Thyroid gland (tissue), 4 donors: ENCODE data around the gene VPS33A.

Experiments used
- POLR2A ChIP-seq, 2 donors: fragments of 450-650 bp; IDR thresholded peaks; one replicate each; pipeline ENCODE4 v1.6.1; 2017; ENCODE audit warnings: antibody characterized with exemption in 2 of 2, mild to moderate bottlenecking in 2 of 2, moderate library complexity in 1 of 2
- TF ChIP-seq, protein P1 (sequence below), 6 experiments: fragments of 200-600 bp in 3 of 6; fragments of 450-650 bp in 3 of 6; sonication (generic) in 3 of 6; IDR thresholded peaks; one replicate each; pipeline ENCODE4 v1.5.1; 2016 to 2019; ENCODE audit warnings: antibody characterized with exemption in 6 of 6, mild to moderate bottlenecking in 2 of 6, inconsistent platforms in 1 of 6, moderate library complexity in 1 of 6

GRCh38 chr12:122204167-122205052 is 61.9 kb downstream of the VPS33A start:
- TF ChIP-seq, protein P1, sequence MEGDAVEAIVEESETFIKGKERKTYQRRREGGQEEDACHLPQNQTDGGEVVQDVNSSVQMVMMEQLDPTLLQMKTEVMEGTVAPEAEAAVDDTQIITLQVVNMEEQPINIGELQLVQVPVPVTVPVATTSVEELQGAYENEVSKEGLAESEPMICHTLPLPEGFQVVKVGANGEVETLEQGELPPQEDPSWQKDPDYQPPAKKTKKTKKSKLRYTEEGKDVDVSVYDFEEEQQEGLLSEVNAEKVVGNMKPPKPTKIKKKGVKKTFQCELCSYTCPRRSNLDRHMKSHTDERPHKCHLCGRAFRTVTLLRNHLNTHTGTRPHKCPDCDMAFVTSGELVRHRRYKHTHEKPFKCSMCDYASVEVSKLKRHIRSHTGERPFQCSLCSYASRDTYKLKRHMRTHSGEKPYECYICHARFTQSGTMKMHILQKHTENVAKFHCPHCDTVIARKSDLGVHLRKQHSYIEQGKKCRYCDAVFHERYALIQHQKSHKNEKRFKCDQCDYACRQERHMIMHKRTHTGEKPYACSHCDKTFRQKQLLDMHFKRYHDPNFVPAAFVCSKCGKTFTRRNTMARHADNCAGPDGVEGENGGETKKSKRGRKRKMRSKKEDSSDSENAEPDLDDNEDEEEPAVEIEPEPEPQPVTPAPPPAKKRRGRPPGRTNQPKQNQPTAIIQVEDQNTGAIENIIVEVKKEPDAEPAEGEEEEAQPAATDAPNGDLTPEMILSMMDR (IDR thresholded peaks at IDR 0.05), result no peak
- no peak for TF ChIP-seq POLR2A (IDR thresholded peaks at IDR 0.05)
